Common myeloid progenitor, CD34-positive (primary cell): ENCODE data around the gene ADGRL1. TPM values are rescaled to one million over a fixed set of nuclear protein-coding genes. Genes with fewer than 3 reads are reported as not detected.
"Not testable (repeated sequence)": the region's sequence is repeated elsewhere in the genome, so short reads cannot be mapped to it uniquely, and the experiment has no call there.

Source experiments
- CTCF ChIA-PET: fragments of 350-600 bp; sonication (Branson Sonifier 250); formaldehyde crosslinking; loops from one replicate; lab custom pipeline; 2021; ENCODE audit warnings: antibody characterized with exemption; lab: Charles Lee
- POLR2A ChIA-PET: fragments of 350-600 bp; sonication (Branson Sonifier 250); formaldehyde crosslinking; loops from one replicate; lab custom pipeline; 2021; ENCODE audit warnings: antibody characterized with exemption; lab: Charles Lee
- DNase-seq, 3 donors: peaks; one replicate each; pipeline versions ENCODE4 v3.0.0 to v3.0.0-alpha.2; 2013
- H3K27ac ChIP-seq, 2 experiments: 1 replicate in 1 of 2; 2 replicates in 1 of 2; pipeline ENCODE4 v1.7.0; 2013; ENCODE audit warnings: inconsistent platforms in 2 of 2, low read length in 2 of 2, mild to moderate bottlenecking in 2 of 2, low read depth in 1 of 2, moderate library complexity in 1 of 2; ENCODE audit not compliant: severe bottlenecking in 2 of 2, insufficient read depth in 1 of 2, poor library complexity in 1 of 2
- H3K27me3 ChIP-seq, 5 experiments: replicated peaks in 2 of 5; 1 replicate in 3 of 5; 2 replicates in 2 of 5; pipeline versions ENCODE4 v1.6.1 to v1.7.0; 2013; ENCODE audit warnings: low read length in 4 of 5, mild to moderate bottlenecking in 2 of 5, moderate library complexity in 2 of 5, inconsistent platforms in 1 of 5; ENCODE audit not compliant: insufficient read depth in 5 of 5, control insufficient read depth in 4 of 5
- H3K36me3 ChIP-seq, 4 experiments: 1 replicate in 2 of 4; 2 replicates in 2 of 4; pipeline versions ENCODE4 v1.6.1 to v1.7.0; 2013; ENCODE audit warnings: low read length in 3 of 4, control low read depth in 1 of 4, mild to moderate bottlenecking in 1 of 4; ENCODE audit not compliant: control insufficient read depth in 4 of 4, insufficient read depth in 4 of 4
- H3K4me1 ChIP-seq, 4 experiments: 1 replicate in 3 of 4; 2 replicates in 1 of 4; pipeline versions ENCODE4 v1.6.1 to v1.7.1; 2013; ENCODE audit warnings: low read length in 3 of 4, mild to moderate bottlenecking in 3 of 4, control low read depth in 1 of 4, inconsistent platforms in 1 of 4, moderate library complexity in 1 of 4; ENCODE audit not compliant: control insufficient read depth in 4 of 4, insufficient read depth in 4 of 4; ENCODE audit errors: control extremely low read depth in 1 of 4
- H3K4me3 ChIP-seq, 7 experiments: 1 replicate in 4 of 7; 2 replicates in 3 of 7; pipeline versions ENCODE4 v1.5.1 to v1.7.0; 2013; ENCODE audit warnings: mild to moderate bottlenecking in 7 of 7, low read length in 6 of 7, moderate library complexity in 6 of 7, inconsistent platforms in 2 of 7, low read depth in 2 of 7, control low read depth in 1 of 7; ENCODE audit not compliant: insufficient read depth in 4 of 7, control insufficient read depth in 1 of 7; ENCODE audit errors: extremely low read depth in 1 of 7
- H3K9me3 ChIP-seq, 5 experiments: 1 replicate in 4 of 5; 2 replicates in 1 of 5; pipeline versions ENCODE4 v1.6.1 to v1.7.1; 2013; ENCODE audit warnings: low read length in 4 of 5, mild to moderate bottlenecking in 2 of 5, inconsistent platforms in 1 of 5, low read depth in 1 of 5, moderate library complexity in 1 of 5; ENCODE audit not compliant: control insufficient read depth in 4 of 5, insufficient read depth in 2 of 5; ENCODE audit errors: control extremely low read depth in 1 of 5
- WGBS: methylation state at CpG from one replicate; pipeline ENCODE4 v1.1.5; 2013; ENCODE audit not compliant: insufficient coverage; 5-methylcytosine and 5-hydroxymethylcytosine counted together
- polyA plus RNA-seq: library from polyadenylated mRNA; unstranded; fragments of 120-200 nt; gene quantifications from one replicate; pipeline ENCODE4 v1.2.1, GENCODE V29; 2013

ADGRL1 gene
- polyA plus RNA-seq, result 14.1 TPM

DNA sequence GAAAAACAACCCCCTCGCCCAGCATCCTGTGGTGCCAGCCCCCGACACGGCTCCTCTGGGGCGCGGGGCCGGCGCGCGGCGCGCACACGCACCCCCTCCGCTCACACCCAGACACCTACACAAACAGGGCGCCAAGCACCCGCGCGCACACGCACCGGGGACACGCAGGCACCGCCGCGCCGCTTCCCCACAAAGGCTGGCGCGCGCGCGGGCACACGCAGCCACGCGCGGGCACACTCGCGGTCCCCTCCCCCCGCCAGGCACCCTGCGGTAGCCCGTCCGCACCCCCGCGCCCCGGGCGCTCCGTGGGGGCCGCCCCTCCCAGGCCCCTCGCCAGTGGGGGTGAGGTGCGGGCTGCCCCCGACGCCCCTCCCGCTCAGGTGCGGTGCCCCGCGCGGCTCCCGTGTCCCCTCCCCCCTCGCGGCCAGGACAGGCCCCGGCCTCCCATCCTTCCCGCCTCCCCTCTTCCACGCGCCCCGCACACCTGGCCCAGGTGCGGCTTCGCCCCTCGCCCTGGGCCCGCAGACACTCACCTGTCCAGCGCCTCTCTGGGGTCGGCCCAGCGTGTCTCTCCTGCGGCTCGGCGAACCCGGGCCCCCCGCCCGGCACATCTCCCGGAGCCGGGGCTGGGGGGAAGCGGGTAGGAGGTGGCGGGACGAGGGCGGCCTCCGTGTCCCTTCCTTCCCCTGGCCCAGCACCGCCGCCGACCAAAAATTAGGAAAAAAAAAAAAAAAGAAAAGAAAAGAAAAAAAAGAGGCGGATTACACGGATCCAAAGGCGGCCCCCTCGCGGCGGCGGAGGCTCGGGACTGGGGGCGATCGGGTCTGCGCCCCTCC lies at the start of gene ADGRL1:
TSS of gene ADGRL1 (minus strand) at position 718 of the 836 bp plus-strand sequence. CDS start 22,567 bp downstream, outside the sequence.
- 0% methylated on average over 46 of the region's 96 CpGs for WGBS
- POLR2A ChIA-PET, CTCF ChIA-PET, H3K27me3 ChIP-seq, H3K36me3 ChIP-seq, H3K9me3 ChIP-seq: not testable (repeated sequence)
- Histone ChIP-seq H3K27ac (peak within 1 kb of the TSS; percentile 33 to 84), H3K4me3 (peak within 1 kb of the TSS; percentile 63 to 86 (median 70)), H3K4me1 (peaks cover 0 to 47% (median 38%) of the 10 kb centered on the region in 4 experiments)
- DNase-seq, result peak in 2 of 3 donors; percentile 27 to 56

DNA sequence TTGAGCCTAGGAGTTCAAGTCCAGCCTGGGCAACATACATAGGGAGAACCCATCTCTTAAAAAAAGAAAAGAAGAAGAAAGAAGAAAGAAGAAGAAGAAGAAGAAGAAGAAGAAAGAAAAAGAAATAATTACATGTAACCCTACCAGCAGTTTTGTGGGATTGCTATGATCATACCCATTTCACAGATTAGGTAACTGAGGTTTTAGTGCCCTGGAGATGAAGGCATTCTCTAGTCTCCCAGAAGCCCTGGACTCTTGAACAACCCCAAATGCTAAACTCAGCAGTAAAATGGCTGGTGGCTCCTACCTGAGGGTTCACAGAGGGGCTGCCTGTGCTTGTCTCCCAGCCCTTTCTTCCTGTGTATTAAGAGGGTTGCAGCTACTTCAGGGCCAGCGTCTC lies 49.3 kb upstream of the ADGRL1 start:
- POLR2A ChIA-PET, H3K4me3 ChIP-seq, H3K36me3 ChIP-seq, H3K9me3 ChIP-seq, H3K27me3 ChIP-seq, CTCF ChIA-PET, H3K27ac ChIP-seq: not testable (repeated sequence)
- H3K4me1 ChIP-seq, result peaks cover 0 to 16% (median 1%) of the 10 kb centered on the region in 4 experiments
- DNase-seq, result peak in 1 of 3 donors; percentile 55
- 0% methylated on average over 1 of the region's 1 CpG for WGBS

DNA sequence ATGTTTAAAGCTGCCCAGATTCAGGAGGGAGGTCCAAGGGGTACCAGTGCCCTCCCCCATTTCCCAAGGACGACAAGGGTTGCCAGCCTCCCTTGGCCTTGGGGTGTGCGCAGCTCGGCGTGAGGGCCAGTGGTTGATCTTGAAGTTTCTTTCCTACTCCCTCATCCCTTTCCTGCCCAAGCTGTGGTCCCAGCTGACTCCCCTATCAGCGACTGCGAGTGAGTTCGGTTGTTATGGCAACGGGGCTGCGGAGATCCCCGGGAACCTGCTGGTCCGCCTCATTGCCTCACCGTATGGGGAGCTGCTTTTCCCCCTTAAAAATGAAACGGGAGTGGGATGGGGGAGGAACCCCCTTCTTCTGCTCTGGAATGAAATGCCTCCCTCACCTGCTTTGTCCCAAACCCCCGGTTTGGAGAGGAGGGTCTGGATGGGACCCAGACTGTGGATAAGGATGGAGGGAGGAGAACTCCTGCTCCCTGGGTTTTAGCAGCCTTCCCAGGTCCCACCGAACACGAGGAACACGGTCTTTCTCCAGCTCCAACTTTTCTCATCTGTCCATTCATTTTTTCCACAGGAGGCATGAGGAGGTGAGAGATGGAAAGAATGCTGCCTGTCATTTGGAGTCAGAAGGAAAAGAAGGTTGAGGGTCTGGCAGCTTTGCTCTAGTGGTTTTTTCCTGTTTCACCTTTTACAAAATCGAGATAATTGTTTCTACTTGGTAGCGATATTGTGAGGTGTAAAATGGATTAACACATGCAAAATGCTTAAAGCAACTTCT lies 48.0 kb upstream of the ADGRL1 start:
- peak; percentile 17 to 51 (median 50) for DNase-seq
- H3K27me3 ChIP-seq, CTCF ChIA-PET, H3K27ac ChIP-seq, H3K36me3 ChIP-seq, H3K4me3 ChIP-seq, H3K9me3 ChIP-seq, POLR2A ChIA-PET: not testable (repeated sequence)
- no CpG with 5 or more reads among the region's 19 CpGs for WGBS
- peaks cover 0 to 23% (median 8%) of the 10 kb centered on the region in 4 experiments for H3K4me1 ChIP-seq

DNA sequence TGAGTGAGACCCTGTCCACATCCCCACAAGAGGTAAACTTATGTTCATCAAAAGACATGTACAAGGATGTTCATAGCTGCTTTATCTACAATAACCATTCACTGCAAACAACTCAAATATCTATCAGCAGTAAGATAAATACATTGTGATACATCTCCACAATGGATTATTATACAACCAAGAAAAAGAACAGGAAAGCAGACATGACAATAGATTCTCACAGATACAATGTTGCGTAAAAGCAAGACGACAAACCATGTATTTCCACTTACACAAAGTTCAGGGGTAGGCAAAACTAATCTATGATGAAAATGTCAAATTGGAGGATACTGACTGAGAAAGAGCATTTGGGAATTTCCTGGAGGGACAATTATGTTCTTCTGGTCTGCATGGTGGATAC lies 46.2 kb upstream of the ADGRL1 start:
- CTCF ChIA-PET, POLR2A ChIA-PET, DNase-seq, H3K27ac ChIP-seq, H3K27me3 ChIP-seq, H3K36me3 ChIP-seq, H3K9me3 ChIP-seq, H3K4me3 ChIP-seq: not testable (repeated sequence)
- WGBS, result no CpG with 5 or more reads among the region's 2 CpGs
- H3K4me1 ChIP-seq, result peaks cover 0 to 33% (median 15%) of the 10 kb centered on the region in 4 experiments

DNA sequence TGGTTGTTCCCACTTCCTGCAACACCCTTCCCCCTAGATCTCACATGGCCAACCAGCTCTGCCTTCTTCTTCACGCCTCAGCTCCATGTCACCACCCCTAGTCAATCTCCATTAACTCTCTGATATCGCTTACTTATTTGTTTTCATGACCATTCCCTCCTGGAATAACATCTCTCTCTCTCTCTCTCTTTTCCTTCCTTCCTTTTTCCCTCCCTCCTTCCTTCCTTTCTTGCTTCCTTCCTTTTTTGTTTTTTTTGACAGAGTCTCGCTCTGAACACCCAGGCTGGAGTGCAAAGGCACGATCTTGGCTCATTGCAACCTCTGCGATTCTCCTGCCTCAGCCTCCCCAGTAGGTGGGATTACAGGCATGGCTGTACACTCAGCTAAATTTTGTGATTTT lies 44.9 kb upstream of the ADGRL1 start:
- POLR2A ChIA-PET, result interaction anchor here (0.6 kb wide), 1 partner anchor 10 kb away, joined by 7 read pairs; no protein-coding TSS in a partner anchor
- DNase-seq, result no peak

DNA sequence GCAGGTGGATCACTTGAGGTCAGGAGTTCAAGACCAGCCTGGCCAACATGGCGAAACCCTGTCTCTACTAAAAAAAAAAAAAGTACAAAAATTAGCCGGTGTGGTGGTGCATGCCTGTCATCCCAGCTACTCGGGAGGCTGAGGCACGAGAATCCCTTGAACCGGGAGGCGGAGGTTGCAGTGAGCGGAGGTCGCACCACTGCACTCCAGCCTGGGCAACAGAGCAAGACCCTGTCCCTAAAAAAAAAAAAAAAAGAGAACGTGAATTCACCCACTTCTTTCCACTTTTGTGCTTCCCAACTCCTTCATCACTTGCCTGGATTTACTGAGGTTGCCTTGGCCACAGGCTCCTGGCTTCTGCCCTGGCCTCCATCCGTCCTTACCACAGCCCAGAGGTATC lies 44.3 kb upstream of the ADGRL1 start:
- peaks cover 0 to 24% (median 15%) of the 10 kb centered on the region in 4 experiments for H3K4me1 ChIP-seq
- not testable (repeated sequence) for H3K27ac ChIP-seq, H3K27me3 ChIP-seq, H3K36me3 ChIP-seq, DNase-seq, H3K4me3 ChIP-seq, H3K9me3 ChIP-seq
- ChIA-PET CTCF (interaction anchor here (0.7 to 1.4 kb wide), 2 partner anchors 13 to 141 kb away, joined by 3 read pairs; no protein-coding TSS in a partner anchor), POLR2A (interaction anchor here (0.6 kb wide), 1 partner anchor 11 kb away, joined by 7 read pairs; no protein-coding TSS in a partner anchor)
- 100% methylated on average over 6 of the region's 10 CpGs for WGBS

More for the DNA sequence above, 44.9 kb upstream of the ADGRL1 start:
- Histone ChIP-seq H3K9me3 (no peaks in the 10 kb centered on the region), H3K36me3 (no peaks in the 10 kb centered on the region), H3K27ac (no peak overlapping the region), H3K27me3 (peaks cover 0 to 2% (median 0%) of the 10 kb centered on the region in 5 experiments), H3K4me1 (peaks cover 0 to 27% (median 15%) of the 10 kb centered on the region in 4 experiments), H3K4me3 (no peak overlapping the region)
- 97% methylated on average over 2 of the region's 5 CpGs for WGBS
- CTCF ChIA-PET, result interaction anchor here (0.7 to 1.4 kb wide), 3 partner anchors 9 to 141 kb away, joined by 3 read pairs; no protein-coding TSS in a partner anchor
